NK-92 treated with Interleukin-12 subunit alpha and Interleukin-12 subunit beta, amount 100 ng/mL, for 24 hours (cell line): ENCODE results near the gene VPS37C.

Experiments used
- DNase-seq: peaks from one replicate; lab custom pipeline; 2025; lab: John Stamatoyannopoulos, UW

Gene VPS37C

DNA sequence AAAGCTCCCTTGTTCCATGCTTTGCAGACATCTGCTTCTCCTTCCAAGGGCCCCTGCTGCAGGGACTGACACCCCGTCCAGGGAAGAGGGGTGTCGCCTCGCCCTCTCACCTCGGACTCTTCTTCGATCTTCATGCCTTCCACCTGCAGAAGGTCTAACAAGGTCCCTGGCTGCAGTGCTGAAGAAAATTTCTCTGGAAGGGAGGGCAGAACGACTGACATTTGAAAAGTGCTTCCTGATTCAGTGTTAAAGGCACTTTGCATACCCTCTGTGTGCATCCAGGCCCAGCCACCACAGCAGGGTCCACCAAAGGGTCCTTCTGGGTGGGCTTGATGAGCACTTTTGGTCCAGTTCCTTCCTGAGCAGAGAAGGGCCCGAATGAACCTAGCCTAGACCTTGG, 28.1 kb downstream of the VPS37C start:
- no peak for DNase-seq

DNA sequence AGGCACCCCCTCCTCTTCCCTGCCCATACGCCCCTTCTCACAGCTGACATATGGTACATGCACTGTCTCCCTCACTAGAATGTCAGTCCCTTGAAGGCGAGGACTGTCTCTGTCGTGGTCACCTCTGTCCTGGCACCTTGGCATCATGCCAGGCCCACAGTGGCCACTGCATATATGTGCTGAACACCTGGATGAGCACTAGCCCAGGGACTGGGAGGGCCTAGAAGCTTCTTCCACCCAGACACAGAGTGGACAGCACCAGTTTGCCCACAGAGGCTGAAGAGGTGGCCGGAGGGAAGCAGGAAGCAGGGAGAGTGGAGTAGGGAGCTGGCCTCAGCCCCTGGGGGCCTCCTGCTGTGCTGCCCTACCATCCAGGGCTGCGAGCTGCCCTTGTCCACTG, 28.6 kb downstream of the VPS37C start:
- DNase-seq: no peak

- no peak for DNase-seq
Measured at GRCh38 chr11:61131998-61132555, 29.1 kb downstream of the VPS37C start.

DNA sequence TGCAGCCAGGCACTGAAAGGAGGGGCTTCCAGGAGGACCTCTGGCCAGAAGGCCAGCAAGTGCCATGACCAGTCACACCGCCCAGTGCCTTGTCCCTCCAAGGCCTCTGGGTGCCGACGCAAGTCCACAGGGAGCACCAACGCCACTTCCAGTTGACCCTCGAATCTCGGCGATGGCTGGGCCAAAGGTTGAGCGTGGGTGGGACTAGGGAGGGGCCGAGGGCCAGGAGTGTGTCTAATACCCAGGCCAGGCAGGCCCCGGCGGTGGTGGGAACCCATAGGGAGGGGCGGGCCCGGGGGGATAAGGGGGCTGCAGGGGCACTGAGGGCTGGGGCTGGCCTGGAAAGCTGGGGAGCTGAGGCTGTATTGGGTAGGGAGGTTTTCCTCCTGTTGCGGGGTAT, 29.6 kb downstream of the VPS37C start:
- no peak for DNase-seq

- DNase-seq: no peak
Measured at GRCh38 chr11:61131186-61131585, 30.0 kb downstream of the VPS37C start.

DNA sequence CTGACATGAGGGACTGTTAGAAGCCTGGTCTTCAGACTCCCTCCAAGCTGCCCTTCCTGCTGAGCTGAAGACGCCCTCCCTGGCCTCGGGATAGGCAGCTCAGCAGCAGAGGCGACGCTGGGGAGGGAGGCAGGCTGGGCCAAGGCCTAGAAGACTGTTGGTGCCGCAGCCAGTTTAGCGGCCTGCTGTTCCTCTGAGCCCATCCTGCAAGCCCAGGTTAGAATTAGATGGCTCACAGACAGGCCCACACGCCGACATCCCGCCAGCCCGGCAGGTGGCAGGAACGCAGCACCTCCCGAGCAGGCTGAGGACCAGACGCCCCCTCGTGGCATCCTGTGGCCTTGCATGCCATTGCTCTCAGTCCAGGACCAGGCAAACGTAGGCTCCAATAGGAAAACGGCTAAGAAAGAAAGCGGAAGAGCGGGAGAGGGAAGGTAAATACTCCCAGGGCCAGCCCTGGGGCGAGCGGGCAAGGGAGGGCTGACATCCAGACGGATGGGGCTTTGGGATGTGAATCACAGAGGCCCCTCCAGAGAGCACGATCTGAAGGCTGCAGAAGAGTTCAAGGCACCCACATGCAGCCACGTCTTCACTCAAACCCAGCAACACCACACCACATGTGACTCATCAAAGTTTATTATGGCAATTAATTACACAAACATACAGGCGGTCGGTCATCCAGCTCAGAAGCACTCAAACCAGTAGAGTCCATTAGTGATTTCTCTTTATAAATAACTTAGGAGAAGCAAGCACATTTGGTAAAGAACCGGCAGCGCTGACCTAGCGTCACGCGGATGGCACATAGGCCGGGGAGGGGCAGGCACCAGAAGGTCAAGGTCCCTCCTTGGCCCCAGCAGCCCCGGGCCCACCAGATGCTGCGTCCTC, 31.3 kb downstream of the VPS37C start:
- DNase-seq: no peak

DNA sequence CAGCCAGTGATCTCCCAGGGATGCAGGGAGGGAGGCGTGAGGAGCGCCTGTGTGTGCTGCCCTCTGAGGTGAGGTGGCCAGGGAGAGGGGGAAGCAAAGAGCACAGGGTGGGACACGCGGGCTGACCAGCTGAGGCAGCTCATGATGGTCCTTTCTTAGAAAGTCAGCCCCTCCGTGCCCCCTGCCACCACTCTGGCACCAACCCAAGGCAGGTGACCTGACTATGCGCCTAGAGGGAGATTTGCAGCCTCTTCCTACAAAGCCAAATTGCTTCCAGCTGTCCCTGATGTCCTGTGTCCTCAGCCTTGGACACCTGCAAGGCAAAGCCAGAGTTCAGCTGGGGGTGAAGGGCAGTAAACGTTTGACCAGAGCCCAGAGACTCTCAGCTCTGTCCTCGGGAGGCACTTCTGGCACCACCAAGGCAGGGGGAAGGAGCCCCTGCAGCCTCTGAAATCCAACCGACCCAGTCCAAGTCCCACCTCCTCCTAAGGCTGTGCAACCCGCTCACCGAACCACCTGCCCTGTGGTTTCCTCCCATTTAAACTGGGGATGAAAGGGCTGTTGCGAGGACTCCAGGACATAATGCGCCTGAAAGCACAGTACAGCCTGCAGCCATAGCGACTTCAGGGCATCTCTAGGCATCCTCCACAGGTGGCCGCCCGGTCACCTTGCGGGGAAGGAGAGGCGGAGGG, 32.1 kb downstream of the VPS37C start:
- no peak for DNase-seq

DNA sequence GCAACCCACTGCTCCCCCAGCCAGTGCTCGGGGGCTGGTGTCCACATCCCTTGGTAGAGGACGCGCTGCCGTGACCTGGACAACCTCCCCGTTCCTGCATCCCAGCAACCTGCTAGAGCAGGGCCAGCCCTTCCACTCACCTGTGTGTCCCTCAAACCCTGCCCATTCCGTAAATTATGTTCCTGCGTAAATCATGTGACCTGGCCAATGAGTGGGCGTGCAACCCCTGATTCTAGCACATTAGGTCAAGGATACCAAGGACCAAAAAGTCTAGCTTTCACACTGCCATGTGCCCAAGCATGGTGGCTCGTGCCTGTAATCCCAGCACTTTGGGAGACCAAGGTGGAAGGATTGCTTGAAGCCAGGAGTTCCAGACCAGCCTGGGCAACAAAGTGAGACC, 33.2 kb downstream of the VPS37C start:
- no peak for DNase-seq

GRCh38 chr11:61126256-61126655, 35.0 kb downstream of the VPS37C start:
- no peak for DNase-seq

DNA sequence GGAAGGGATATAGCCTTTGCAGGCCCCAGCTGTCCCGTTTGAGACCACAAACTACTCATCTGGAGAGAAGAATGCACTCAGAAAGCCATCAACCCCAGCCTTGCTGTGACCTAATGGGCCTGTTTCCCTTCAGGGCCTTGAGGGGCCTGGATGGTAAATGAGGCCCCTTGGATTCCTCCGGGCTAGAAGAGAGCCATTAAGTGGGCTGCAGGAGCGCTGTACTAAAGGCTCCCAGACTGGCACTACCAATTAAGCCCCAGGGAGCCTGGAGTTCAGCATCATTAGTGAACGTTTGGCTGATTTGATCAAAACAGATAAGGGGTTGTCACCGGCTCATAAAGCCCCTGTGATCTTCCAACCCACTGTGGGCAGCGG, 35.9 kb downstream of the VPS37C start:
- no peak for DNase-seq

DNA sequence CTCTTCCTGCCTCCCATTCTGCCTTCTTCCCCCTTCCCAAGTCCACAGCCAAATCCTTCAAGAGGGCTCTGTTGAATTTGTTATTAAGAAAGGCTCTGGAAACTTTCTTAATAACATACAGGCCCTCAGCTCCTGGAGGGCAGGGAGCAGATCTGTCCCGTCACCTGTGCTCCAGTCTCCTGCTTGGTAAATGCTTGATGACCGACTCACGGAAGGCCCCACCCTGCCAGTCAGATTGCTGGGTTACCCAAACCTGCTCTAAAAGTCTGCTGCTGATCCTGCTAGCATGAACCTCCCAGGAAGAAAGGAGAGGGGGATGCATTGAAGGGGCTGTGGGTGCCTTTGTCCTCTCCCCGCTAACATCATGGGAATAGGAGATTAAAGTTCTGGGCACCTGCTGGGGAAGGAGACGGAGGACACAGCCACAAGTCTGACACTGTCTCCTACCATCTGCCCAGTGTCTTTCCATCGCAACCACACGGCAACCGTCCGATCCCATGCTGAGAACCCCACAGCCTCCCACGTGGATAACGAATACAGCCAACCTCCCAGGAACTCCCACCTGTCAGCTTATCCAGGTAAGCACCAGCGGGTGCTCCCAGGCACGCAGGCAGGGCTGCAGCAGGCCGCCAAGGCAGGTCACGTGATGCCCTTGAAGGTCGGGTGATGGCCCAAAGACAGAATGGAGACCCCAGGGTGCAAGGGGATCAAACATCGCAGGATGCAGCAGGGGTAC, 36.5 kb downstream of the VPS37C start:
- no peak for DNase-seq

GRCh38 chr11:61123775-61124571, 37.3 kb downstream of the VPS37C start:
- DNase-seq: no peak

GRCh38 chr11:61122761-61123160, 38.5 kb downstream of the VPS37C start:
- no peak for DNase-seq

DNA sequence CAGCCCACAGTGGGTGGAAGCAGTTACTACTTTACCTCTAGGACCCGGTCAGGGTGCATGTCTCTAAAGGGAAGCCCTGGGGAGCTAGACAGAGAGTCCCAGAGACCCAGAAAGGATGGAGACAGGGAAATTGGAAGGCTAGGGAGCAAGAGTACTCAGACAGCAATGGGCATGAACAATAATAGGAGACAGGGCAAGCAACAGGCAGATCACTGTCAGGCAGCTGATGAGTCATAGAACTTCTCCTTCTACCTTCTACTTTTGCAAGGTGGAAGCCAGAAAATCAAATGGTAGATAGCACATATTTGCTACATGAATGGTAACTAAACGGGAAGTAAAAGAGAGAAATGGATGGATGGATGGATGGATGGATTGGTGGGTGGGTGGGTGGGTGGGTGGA, 39.3 kb downstream of the VPS37C start:
- DNase-seq: no peak

DNA sequence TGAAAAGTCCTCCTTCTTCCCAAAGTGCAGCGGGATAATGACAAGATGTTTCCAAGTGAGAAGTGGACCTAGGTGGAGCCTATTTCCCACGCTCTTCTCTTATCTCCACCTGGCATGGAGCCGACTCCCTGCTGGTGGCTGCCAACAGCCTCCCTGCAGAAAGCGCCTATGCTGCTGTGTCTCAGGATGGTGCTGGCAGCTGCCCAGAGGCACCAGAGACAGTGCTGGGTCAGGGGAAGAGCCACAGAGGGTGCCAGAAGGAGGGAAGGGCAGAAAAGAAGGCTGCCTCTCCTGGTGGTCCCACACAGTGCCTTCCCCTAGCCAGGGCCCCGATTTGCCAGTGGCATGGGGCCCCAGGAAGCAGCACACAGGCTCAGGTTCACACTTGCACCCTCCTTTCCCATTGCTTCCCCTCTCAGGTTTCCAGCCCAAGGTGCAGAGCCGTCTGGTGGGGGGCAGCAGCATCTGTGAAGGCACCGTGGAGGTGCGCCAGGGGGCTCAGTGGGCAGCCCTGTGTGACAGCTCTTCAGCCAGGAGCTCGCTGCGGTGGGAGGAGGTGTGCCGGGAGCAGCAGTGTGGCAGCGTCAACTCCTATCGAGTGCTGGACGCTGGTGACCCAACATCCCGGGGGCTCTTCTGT, 39.9 kb downstream of the VPS37C start:
- DNase-seq: no peak

- no peak for DNase-seq
Measured at GRCh38 chr11:61120706-61121191, 40.5 kb downstream of the VPS37C start.

- no peak for DNase-seq
Measured at GRCh38 chr11:61120099-61120705, 41.0 kb downstream of the VPS37C start.

DNA sequence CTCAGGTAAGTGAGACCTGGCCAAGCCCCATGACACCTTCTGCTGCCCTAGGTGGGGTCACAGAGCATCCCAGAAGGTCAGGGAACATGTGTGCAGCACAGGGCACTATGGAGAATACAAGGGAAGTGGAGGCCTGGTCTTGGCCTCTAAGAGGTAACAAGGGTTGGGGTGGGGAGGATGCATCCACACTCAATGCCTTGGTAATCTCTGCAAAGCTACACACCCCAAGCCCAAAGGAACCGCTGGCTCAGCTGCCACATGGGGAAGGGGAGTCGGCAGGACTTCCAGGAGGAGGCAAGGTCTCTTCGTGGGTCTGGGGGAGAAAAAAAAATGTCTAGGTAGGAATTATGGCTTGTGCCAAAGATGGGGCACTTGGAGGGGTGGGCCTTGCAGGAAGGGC, 41.7 kb downstream of the VPS37C start:
- DNase-seq: no peak

- no peak for DNase-seq
Measured at GRCh38 chr11:61119055-61119454, 42.2 kb downstream of the VPS37C start.

DNA sequence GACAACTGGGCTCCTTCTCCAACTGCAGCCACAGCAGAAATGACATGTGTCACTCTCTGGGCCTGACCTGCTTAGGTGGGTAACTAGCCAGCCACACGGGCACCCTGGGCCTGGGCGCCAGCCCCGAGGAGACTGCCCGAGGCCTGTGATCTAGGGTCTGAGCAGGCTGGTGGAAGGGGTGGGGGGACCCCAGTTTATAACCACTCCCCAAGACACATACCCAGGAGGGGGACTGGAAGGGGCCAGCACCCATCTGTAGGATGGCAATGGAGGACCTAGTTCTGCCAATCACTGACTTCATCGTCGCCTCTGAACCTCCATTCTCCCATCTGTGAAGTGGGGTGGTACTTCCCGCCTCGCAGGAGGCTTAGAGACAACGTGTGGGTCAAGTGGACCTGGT, 42.8 kb downstream of the VPS37C start:
- no peak for DNase-seq

GRCh38 chr11:61118004-61118403, 43.2 kb downstream of the VPS37C start:
- DNase-seq: no peak
